GM11168 (cell line): Measurements from ENCODE around the gene OR11G2.
"Not testable (repeated sequence)": the region's sequence is repeated elsewhere in the genome, so short reads cannot be mapped to it uniquely, and the experiment has no call there.

Experiments
- in situ Hi-C: fragments of 300-500 bp; cut with MboI; formaldehyde crosslinking; loops from one replicate; pipeline ENCODE4 v1.12.0; 2022; ENCODE audit warnings: low sequenced_read_pairs; ENCODE audit not compliant: unreplicated experiment

OR11G2 gene

GRCh38 chr14:20219033-20219432, 28.3 kb downstream of the OR11G2 start:
- in situ Hi-C loops: no loop called here

DNA sequence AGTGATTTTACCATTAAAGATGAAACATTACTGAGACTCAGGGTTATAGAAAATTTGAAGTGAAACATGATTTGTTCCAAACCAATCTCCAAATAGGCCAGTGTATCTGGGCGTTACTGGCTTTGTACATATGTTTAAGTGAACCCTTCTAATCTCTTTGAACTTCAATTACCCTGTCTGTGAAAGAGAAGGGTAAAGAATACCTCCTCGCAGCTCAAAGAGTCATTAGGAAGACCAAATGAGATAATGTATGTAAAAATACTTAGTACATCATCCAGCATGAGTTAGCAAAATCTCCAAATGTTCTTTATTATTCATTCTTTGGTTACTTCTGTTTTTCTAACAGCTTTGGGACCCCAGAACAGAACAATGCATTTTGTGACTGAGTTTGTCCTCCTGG, 32.7 kb downstream of the OR11G2 start, which contains the start of gene OR11H6:
Gene OR11H6, plus strand, starts transcription at position 301 of the 400 bp plus-strand sequence. Its CDS starts 0 bp downstream, at position 301.
- in situ Hi-C loops: no loop called here

DNA sequence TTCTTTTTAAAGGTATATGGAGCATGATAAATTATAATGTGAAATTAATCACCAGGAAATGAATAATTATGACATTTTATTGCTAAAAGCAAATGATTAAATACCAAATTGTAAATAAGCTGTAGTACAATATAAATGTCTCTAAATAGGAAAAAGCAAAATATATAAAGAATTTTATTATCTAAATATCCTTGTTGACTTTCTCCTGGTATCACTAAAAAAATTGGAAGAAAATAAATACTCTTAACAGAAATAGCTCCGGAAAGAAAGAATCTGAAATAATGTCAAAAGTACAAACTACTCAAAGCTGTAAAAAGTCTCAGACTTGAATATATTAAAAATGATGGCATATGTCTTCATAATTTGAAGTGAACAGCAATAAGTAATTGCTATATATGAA, 38.0 kb downstream of the OR11G2 start, which contains the start of gene OR11H7:
Gene OR11H7, plus strand, starts transcription at position 301 of the 400 bp plus-strand sequence.
- in situ Hi-C loops: no loop called here

DNA sequence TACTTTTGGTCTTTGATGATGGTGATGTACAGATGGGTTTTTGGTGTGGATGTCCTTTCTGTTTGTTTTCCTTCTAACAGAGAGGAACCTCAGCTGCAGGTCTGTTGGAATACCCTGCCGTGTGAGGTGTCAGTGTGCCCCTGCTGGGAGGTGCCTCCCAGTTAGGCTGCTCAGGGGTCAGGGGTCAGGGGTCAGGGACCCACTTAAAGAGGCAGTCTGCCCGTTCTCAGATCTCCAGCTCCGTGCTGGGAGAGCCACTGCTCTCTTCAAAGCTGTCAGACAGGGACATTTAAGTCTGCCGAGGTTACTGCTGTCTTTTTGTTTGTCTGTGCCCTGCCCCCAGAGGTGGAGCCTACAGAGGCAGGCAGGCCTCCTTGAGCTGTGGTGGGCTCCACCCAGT, 44.7 kb downstream of the OR11G2 start:
- in situ Hi-C loops: not testable (repeated sequence)

DNA sequence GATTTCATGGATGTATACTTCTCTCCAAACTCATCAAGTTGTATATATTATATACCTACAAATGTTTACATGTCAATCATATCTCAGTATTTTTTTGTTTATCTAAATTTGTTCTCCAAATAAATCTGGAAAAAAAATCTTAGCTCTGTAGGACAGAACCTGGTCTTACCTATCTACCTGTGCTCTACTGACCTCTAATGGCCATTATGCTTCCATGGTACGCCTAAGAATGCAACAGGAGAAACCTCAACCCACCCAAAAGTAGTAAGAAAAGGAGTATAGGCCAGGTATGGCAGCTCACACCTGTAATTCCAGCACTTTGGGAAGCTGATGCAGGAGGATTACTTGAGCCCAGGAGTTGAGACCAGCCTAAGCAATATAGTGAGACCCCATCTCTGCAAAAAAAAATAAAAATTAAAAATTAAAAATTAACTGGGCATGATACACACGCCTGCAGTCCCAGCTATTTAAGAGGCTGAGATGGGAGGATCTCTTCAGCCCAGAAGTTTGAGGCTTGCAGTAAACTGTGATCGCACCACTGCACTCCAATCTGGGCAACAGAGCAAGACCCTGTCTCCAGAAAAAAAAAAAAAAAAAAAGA, 57.0 kb downstream of the OR11G2 start:
- in situ Hi-C loops: no loop called here
